Myocyte (in vitro differentiated cells): Measurements from ENCODE around the gene POLR1H. TPM values are rescaled to one million over a fixed set of nuclear protein-coding genes. Genes with fewer than 3 reads are reported as not detected.

Source experiments
- DNase-seq: peaks from one replicate; pipeline ENCODE4 v3.0.0-alpha.2; 2012; ENCODE audit warnings: low read depth
- total RNA-seq: library from RNA; depleted of rRNA; stranded (reverse); fragments of >200 nt; gene quantifications from 2 replicates; pipeline ENCODE4 v1.2.3, GENCODE V29; 2014

The POLR1H gene
- total RNA-seq, 1 donor from 2014 or later = 20.2 TPM

GRCh38 chr6:30093951-30094661 lies 33.0 kb downstream of the POLR1H start:
- no peak for DNase-seq

- DNase-seq = no peak
These were observed 35.8 kb downstream of the POLR1H start for GRCh38 chr6:30096829-30097228.

- DNase-seq = no peak
These were observed 37.1 kb downstream of the POLR1H start for GRCh38 chr6:30097902-30098768.

- no peak for DNase-seq
These were observed 39.1 kb downstream of the POLR1H start for GRCh38 chr6:30100154-30100553.

GRCh38 chr6:30100585-30101443 lies 39.7 kb downstream of the POLR1H start:
- DNase-seq = no peak

GRCh38 chr6:30101444-30102413 lies 40.7 kb downstream of the POLR1H start:
- peak; percentile 88 for DNase-seq

- peak; percentile 51 for DNase-seq
These were observed 41.4 kb downstream of the POLR1H start for GRCh38 chr6:30102414-30102969.

GRCh38 chr6:30102970-30103871 lies 42.2 kb downstream of the POLR1H start:
- peak; percentile 95 for DNase-seq

GRCh38 chr6:30103872-30104179 lies 42.8 kb downstream of the POLR1H start:
- no peak for DNase-seq

- DNase-seq = no peak
These were observed 43.6 kb downstream of the POLR1H start for GRCh38 chr6:30104661-30105060.

GRCh38 chr6:30111266-30111856 lies 50.3 kb downstream of the POLR1H start:
- no peak for DNase-seq

GRCh38 chr6:30112402-30112994 lies 51.4 kb downstream of the POLR1H start:
- DNase-seq = no peak

- DNase-seq = no peak
These were observed 52.1 kb downstream of the POLR1H start, which contains the start of gene TRIM31 for GRCh38 chr6:30113003-30113759. Gene TRIM31, minus strand, starts transcription at chr6:30113090. Its CDS starts 285 bp downstream, at chr6:30112805.

- DNase-seq = no peak
These were observed 52.8 kb downstream of the POLR1H start for GRCh38 chr6:30113841-30114240.
